GM04504 (cell line): Measurements from ENCODE around the gene HNRNPC.
"Not testable (repeated sequence)": the region's sequence is repeated elsewhere in the genome, so short reads cannot be mapped to it uniquely, and the experiment has no call there.

Experiments used
- DNase-seq: peaks from one replicate; pipeline ENCODE4 v3.0.0-alpha.2; 2012; ENCODE audit warnings: low read depth

The HNRNPC gene

DNA sequence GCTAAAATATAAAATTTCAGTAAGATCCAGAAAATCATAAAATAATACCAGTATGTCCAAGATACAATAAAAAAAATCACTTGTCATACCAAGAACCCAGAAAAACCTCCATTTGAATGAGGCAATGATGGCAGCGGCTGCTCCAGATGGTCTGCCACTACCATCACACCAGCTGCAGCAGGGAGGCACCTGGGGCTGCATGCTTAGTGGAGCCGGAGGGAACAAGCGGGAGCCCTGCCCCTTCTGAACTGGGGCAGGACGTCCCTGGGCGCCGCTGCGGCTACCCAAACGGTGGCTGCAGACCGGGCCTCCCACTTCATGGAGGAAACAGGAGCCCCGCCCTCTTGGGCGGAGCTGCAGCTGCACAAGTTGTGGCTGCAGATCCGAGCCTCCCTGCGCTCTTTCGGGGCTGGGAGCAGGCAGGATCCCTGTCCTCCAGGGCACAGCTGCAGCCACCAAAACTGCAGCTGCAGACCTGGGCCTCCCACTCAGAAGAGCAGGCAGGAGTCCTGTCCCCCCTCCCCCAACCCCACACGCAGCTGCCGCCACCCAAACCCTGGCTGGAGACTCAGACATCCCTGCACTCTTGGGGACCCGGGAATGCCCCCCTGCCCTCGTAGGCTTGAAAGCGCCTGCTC is 77.3 kb downstream of the HNRNPC start:
- peak; percentile 11 for DNase-seq

DNA sequence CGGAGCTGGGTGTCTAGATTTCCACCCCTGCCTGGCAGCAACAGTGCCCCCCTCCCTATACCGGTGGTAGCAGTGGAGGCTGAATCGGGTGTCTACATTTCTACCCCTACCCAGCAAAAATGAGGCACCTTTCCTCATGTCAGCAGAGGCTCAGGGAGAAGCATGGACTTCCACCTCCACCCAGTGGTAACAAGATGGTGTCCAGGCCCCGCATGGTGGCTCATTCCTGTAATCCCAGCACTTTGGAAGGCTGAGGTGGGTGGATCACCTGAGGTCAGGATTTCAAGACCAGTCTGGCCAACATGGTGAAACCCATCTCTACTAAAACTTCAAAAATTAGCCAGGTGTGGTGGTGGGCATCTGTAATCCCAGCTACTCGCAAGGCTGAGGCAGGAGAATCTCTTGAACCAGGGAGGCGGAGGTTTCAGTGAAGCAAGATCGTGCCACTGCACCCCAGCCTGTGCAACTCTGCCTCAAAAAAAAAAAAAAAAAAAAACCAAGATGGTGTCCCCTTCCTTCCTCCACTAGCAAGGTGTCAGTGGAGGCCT is 77.9 kb downstream of the HNRNPC start:
- DNase-seq, result no peak

DNA sequence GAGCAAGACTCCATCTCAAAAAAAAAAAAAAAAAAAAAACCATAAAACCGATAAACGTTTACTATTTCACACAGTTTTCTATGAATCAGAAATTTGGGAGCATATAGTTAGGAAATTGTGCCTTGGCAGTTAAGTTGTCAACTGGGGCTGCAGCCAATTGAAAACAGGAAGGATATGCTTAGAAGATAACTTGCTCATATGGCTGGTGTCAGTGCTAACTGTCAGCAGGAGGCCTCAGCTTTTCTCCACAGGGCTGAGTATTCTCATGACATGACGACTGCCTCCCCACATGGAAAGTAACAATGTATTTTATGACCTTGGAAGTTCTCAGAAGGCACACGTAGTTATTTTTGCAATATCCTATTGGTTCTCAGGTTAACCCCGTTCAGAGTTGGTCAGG is 83.8 kb downstream of the HNRNPC start:
- peak; percentile 6 for DNase-seq

DNA sequence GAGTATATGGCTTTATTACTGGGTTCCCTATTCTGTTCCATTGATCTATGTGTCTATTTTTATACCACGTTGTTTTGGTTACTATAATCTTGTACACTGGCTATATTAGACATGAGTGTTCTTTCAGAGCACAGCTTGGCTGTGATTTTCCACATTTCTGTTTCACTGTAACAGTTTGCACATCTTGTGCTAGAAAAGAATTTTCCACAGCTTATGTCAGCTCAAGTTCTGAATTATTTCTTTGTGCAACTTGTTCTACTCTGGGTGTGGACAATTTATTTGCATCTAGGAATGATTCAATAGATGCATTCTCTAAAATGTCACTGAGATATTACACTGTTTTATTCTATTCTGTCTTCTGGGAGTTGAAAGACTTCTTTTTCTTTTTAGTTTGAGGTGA is 85.0 kb downstream of the HNRNPC start:
- DNase-seq, result no peak

DNA sequence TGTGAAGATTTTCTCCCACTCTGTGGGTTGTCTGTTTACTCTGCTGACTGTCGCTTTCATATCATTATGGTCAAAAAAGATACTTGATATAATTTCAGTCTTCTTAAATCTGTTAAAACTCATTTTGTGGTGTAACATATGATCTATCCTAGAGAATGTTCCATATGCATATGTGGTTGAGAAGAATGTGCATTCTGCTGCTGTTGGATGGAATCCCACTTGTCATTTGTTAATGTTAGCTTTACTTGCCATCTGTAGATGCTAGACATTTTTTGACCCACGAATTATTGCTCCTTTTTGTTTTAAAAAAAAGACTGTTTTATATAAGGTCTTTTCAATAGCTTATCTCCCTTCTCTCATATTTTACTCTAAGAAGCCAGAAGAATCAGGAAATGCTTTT is 87.1 kb downstream of the HNRNPC start:
- DNase-seq, result no peak

DNA sequence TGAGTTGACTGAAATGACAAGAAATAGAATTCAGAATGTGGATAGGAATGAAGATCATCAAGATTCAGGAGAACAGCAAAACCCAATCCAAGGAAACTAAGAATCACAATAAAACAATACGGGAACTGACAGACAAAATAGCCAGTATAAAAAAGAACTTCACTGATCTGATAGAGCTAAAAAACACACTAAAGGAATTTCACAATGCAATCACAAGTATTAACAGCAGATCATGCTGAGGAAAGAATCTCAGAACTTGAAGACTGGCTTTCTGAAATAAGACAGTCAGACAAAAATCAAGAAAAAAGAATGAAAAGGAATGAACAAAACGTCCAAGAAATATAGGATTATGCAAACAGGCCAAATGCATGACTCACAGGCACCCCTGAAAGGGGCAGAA is 98.1 kb downstream of the HNRNPC start:
- no peak for DNase-seq

DNA sequence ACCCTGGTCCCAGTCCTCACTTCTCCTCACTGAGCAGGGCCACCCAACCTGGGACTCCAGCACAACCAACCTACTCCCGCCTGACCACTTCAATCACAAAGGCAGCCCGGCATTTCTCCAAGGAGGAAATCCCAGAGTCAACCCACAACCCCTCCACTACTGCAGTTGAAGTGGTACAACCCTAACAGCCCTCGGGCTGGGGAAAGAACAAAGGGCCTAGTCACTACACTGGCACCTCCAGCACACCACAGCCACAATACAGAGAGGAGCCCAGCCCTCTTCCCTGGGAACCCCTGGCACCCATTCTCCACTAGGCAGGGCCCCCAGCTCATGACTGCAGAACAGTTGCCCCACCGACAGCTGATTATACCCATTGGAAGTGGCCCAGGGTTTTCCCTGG is 99.7 kb downstream of the HNRNPC start:
- DNase-seq, result no peak

DNA sequence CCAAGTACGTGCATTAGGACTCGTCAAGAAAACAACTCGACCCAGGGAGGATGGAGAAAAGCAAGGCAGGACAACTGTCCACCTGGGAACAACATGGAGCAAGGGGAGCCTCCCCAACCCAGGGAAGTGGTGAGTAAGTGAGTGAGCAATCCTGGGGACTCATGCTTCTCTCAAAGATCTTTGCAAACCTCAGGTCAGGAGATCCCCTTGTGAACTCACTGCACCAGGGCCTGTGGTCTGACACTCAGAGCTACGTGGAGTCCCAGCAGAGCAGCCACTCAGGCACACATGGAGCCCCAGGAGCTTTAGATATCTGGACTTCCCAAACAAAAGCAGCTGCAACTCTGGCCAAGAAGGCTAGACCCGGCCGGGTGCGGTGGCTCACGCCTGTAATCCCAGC is 101.2 kb downstream of the HNRNPC start:
- no peak for DNase-seq

DNA sequence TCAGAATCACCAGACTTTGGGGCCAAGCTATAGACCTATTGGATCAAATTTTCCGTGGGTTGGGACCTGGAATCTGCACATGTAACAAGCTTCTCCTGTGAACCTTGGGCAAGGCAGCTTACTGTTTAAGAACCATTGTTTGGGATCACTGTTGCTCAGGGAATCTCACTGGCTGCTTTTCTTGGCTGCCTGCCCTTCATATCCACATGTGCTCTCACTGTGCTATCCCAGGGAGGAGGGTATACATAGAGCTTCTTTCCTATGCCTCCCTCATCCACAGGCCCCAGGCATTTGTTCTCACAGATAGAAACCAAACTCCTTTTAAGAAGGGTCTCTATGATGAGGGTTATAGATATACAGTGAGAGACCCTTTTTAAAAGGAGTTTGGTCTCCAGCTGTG is 103.6 kb downstream of the HNRNPC start:
- DNase-seq, result not testable (repeated sequence)

DNA sequence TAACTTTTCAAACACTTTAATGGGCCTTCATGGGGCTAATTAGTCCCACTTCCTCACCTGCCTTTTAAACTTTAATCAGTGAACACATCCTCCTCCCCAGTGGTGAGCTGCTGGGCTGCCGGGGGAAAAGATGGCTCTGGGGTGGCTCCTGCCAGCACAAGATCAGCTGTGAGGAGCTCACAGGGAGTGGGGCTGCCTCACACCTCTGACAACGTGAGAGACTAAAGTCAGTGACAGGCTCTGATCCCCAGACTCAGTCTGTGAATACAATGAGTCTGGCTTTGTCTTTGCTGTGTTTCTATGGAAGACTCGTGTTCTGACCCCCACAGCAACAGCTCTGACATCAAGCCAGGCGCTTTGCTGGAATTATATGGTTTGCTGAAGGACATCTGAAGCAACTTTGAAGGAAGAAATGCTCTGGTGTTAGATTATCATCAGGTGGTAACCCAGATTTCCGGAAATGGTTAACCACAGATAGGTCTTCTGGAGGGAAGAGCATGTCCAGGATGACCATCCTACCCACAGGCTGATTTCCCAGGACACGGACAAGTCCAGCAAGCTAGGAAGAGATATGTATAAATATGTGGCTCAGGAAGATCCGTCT is 104.1 kb downstream of the HNRNPC start:
- DNase-seq, result not testable (repeated sequence)

DNA sequence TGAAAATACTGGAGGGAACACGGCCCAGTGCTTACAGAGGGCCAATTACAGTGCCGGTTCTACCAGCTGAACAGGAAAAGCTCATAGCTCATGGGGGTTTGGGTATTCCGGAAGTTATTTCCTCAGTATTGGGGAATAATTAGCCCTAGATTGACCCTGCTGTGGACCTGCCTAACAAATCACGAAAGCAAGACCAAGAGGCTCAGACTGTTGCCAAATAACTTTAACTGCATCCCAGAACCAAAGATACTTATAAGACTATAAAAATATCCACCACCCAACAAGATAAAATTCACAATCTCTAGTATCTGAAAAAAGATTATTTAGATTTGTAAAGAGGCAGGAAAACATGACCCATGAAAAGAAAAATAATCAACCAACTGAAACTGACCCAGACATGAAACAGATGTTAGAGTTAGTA is 105.4 kb downstream of the HNRNPC start:
- no peak for DNase-seq

DNA sequence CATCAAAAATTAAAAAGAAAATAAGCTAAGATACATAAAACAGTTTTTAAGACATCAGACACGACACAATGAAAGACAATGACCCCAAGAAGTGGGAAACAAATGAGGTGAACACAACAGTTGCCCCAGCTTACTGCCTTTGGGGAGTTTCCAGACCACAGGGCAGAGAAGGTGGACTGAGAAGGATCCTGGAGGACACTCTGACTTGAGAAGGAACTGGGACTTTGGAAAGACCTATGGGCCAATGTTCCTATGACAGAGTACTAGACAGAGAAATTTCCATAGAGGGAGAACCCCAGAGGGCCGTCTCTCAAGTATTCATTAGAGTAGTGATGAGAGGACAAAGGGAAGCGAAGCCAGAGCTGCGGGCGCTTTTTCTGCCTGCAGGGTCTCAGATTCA is 107.2 kb downstream of the HNRNPC start:
- DNase-seq, result no peak

DNA sequence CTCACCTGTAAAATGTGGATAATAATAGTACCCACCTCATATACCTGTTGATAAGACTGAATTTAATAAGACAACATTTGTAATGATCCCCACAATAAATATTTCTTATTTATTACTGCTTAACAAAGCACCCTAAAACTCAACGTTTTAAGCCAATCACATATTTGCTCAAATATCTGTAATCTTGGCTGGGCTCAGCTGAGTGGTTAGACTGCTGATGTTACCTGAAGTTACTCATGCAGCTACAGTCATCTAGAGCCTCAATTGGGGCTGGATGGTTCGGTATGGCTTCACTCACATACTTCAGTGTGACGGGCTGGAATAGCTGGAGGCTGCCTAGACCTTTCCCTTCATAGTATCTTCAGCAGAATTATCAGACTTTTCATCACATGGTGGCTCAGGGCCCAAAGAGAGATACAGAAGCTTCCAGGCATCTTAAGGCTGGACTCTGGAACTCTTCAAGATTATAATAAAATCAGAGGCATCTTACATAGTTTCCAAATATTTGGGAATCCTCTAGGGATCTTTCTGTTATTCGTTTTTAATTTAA is 109.1 kb downstream of the HNRNPC start:
- no peak for DNase-seq
